ENCODE measurements around the gene CHDH.

The CHDH gene

GRCh38 chr3:53763353-53763752 lies 82.9 kb downstream of the CHDH start:
- no peaks in the 10 kb centered on the region for H3K4me1 ChIP-seq (ENCODE audit: control insufficient read depth in 2 of 2, insufficient read depth in 2 of 2, low read length in 2 of 2)
- no peaks in the 10 kb centered on the region for H3K27me3 ChIP-seq (ENCODE audit: control insufficient read depth in 2 of 2, insufficient read depth in 2 of 2, low read length in 2 of 2)
- H3K9me3 ChIP-seq (ENCODE audit: control insufficient read depth in 2 of 2, low read length in 2 of 2) = no peaks in the 10 kb centered on the region
- no peaks in the 10 kb centered on the region for H3K36me3 ChIP-seq (ENCODE audit: control insufficient read depth in 2 of 2, insufficient read depth in 2 of 2, low read length in 2 of 2)
- no peak overlapping the region for H3K9ac ChIP-seq (ENCODE audit: low read depth in 1 of 2, low read length in 2 of 2)
- H3K27ac ChIP-seq (ENCODE audit: low read depth in 2 of 2, low read length in 2 of 2) = no peak overlapping the region
- no peak overlapping the region for H3K4me3 ChIP-seq (ENCODE audit: low read length in 2 of 2)

Measured in mucosa of rectum (tissue), 2 donors.